NCI-H2029 (cell line): ENCODE measurements around the gene KLHL3.

Experiments
- DNase-seq: peaks from one replicate; lab custom pipeline; 2025; lab: John Stamatoyannopoulos, UW

KLHL3 gene

DNA sequence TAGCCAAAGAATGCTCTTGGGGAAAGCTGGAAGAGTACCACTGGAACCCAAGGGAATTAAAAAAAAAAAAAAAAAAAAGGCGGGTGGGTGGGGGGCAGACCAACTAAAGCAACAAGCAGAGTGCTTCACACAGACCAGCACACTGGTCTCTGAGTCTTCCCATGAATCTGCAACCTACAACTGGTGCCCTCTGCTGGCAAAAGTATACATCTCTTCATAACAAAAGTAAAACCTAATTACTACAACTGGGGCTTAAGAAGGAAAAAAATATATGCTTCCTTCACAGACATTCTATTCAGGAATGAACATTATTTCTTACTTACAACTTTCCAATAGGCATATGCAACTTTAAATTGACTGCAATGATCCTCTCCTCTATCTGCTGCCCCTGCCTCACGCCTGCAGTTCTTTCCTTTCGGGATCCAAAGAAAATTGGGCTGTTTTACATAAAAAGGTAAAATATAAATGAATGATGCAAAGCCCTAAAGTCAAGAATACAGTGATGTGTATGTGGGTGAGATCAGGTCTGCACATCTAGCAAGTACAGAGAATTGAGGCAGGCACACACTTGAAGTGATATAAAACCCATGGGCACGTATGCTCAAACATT lies 7.2 kb upstream of the KLHL3 start:
- peak; percentile 56 for DNase-seq

DNA sequence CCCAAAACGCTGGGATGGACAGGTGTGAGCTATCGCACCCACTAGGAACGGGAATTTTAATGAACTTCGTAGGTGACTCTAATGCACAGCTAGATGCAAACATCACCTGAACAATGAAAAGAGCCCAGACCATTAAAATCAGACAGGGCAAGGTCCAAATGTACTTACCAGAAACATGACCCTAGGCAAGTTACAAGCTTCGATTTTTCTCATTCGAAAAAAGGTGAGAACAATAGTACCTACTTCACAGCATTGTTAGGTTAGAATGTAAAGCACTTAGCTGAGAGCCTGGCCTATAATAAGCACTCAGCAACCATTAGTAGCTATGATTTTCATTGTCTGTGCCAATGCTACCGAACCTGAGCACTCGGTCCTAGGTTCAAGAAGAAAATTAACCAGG lies 5.8 kb upstream of the KLHL3 start:
- peak; percentile 58 for DNase-seq

DNA sequence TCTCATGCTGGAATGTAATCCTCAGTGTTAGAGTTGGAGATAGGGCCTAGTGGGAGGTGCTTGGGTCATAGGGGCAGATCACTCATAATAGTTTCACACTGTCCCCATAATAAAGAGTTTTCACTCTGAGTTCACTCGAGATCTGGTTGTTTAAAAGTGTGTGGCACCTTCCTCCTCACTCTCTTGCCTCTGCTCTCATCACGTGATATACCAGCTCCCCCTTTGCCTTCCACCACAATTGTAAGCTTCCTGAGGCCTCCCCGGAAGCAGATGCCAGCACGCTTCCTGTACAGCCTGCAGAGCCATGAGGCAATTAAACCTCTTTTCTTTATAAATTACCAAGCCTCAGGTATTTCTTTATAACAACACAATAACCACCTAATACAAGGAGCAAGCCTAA lies 3.8 kb upstream of the KLHL3 start:
- no peak for DNase-seq

DNA sequence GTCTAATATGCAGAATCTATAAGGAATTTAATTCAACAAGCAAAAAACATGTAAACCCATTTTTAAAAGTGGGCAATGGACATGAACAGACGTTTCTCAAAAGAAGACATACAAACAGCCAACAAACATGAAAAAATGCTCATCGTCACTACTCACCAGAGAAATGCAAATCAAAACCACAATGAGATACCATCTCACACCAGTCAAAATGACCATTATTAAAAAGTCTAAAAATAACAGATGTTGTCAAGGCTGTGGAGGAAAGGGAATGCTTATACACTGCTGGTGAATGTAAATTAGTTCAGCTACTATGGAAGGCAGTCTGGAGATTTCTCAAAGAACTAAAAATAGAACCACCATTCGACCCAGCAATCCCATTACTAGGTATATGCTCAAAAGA lies 3.1 kb upstream of the KLHL3 start:
- DNase-seq: no peak

DNA sequence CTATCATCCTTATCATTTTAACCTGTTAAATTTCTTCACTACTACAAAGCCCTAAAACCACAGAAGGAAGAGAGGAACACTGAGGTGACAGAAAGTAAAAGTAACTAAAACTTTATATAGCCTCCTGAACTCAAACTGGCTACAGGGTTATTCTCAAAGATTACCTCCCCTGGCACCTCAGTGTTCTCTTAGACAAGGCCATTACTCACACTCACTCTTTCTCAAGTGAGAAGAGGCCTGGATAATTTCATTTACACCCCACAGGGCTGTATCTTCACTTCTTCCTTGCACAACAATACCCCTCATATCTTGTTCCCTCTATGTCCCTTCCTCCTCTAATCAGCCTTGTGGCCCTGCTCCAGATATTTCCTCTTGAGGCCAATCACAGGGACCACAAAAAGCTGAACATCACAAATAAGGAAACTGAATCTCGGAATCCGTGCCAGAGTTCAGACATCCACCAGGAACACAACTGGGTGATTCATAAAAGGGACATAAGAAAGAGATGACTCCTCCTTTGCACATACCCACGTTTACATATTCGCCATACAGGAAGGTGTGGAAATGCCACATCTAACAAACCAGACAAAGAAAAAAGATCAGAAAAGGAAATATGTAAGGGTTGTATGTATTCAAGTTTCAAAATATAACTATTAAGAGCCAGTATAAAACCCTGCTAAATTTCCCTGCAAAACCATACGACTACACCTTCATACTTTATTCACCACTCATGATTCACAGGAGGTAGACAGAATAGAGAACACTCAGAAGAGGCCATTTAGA lies 1.7 kb upstream of the KLHL3 start:
- DNase-seq: no peak

DNA sequence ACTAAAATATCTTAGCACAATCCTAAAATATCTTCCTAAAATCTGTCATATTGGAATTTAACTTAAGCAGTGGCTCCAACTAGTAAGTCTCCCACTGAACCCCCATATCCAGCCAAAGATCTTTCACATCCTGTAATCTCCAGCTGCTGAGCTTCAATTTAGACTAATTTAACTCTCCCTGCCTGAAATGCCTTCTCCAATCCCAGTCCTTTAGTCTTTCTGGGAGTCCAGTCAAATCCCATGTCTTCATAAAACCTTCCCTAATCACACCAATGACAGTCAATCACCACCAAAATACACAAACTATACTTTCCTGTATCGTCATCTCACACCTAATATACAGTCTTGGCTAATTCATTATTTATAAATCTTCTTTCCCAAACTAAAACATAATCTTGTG lies 607 bp upstream of the KLHL3 start:
- DNase-seq: no peak

DNA sequence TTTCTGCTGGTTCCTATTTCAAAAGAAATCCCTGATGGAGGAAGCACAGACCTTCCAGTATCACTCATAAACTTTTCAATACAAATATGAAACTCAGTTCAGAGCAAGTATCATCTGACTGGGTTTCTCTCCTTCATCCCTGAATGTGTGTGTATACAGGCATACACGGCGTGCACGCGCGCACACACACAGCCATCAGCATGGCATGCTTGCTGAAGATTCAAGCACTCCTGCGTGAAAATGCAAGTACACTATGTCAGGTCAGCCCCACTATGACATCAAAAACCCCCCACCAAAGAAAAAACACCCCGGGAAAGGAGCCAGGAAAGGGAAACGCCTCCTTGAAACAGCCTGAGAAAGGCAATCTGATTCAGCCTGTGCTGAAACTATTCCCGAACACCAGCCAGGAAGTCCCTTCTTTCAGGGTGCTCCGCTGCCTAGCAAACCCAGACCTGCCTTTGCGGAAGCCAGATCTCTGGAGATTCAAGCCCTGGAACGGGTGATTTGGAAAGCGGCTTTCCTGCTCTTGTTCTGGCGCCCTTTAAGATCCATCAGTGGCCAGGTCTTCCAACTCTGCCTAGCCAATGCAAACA lies 831 bp downstream of the KLHL3 start:
- DNase-seq: no peak

DNA sequence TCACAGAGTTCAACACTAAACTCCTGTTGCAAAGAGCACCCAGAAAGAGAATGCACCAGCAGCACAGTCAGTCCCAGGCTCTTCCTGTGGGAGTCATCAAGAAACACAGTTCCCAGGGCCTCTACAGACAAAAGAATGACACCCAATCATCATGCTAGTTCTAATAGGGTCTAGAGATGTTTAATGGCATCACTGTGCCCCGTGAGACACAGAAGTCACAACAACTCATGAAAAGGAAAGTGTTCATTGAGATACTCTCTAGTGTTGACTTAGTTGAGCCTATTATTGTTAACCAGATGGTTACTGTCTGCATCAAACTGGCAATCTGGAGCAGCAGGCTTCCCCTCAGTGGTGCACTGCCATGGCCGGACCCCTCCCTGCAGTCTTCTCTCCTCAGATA lies 1.6 kb downstream of the KLHL3 start:
- DNase-seq: no peak

DNA sequence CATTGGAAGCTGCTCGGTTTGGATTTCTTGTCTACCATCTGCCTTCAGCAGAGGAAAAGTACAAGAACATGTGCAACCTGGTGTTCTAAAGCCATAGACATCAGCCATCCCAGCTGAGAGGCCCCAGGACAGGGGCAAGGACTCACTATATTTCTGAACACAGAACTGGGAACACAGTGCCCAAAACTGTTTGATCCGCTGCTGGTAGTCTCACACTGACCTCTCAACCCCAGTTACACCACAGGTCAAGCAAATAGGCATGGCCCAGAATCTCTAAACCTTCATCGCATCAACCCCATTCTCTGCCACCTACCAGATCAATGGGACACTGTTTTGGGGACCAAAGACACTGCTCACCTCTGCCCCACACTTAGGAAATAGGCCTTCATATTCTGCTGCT lies 2.0 kb downstream of the KLHL3 start:
- no peak for DNase-seq

DNA sequence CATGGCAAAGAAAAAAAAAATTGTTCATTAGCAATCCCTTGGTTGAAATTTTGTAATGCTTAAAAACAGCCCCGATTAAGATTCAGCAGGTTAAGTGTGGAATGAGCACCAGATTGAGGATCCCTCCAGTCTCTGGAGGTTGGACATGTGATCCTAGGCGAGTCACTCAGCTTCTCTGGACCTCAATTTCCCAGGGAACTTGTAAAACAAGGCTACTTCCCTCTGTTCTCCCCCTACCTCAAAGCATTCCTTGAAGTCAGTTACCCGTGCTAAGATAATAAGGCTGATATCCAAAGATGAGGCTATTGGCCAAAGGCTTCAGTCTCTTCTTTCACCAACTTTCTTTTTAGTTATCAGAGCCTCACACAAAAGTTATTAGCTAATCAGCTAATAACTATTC lies 2.9 kb downstream of the KLHL3 start:
- no peak for DNase-seq

DNA sequence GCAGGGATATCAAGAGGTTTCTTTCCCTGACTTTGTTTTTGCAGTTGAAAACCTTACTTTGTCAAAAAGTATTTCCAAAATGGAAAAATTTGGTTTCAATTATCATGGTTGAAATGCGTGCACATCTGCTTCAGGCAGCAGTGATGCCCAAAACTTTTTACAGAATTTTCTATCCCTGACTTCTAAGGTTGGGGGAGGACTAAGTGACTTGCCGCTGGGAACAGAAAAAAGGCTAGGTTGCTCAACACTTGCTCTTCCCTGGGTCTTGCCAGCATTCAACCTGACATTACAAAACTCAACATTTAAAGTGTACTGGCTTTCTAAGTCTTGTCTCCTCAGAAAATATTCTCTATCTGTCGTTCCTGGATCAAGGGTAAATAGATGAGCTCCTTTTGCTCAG lies 4.7 kb downstream of the KLHL3 start:
- no peak for DNase-seq

DNA sequence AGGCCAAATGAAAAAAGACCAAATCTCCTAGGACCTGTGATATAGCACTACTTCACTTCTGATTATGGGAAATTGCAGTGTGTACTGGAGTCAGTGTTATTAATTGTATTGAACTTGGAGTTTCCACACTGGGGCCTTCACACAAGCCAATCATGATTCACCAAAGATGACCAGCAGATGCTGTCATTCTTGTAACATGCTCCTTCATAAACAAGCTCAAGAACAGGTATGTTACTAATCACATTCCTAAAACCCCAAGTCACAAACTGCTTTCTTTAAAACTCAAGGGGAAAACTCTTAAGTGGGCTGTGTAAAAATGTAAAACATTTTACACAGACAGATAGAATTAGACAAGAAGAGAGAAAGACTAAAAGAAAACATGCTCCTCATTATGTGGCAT lies 5.6 kb downstream of the KLHL3 start:
- DNase-seq: no peak

DNA sequence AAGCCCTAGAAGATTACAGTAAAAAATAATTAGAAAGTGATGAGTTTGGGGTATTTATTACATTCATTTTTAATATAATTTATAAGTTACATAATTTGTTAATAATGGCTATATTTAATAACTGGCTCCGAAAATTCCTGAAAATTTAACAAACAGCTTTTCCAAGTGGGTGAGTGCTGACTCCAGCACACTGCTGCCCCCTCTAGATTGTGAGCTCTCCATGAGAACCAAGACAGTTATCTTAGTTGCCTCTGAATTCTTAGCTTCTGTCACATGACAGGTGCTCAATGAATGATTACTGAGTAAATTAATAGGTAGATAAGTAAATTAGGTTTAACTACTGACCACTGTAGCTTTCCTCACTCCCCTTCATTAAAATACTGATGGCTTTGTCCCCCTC lies 7.8 kb downstream of the KLHL3 start:
- DNase-seq: no peak

DNA sequence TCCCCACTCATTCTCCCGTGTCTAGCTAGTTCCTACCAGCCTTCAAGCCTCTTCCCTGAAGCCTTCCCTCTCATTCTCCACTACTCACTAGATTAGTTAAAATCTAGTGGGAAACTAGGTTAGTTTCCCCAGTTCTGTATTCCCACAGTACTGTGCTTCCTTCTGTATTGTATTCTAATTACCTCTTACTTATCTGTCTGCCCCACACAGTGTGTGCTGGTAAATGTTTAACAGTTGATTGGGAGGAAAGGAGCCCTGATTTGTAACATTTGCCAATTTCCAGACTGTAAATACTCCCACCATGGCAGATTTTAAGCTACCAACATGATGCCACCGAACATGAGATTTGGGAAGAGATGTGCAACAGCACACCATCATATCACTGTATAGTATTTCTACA lies 8.3 kb downstream of the KLHL3 start:
- no peak for DNase-seq

DNA sequence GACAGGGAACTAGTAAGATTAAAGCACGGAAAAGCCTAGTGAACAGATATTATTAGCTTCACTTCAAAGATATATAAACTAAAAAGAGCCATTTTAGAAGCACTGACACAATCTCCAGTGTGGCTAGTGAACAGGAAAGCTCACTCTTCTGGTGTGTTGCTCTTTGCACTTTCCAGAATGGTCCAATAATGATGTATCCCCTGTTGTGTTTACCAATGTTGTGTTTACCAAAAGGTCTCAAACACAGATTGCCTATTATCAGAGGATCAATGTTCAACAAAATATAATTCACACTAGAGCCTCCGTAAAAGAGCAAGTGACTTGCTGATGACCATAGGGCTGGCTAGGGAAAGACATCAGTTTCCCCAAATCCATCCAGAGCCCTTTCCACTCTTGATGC lies 11.6 kb downstream of the KLHL3 start:
- DNase-seq: no peak

DNA sequence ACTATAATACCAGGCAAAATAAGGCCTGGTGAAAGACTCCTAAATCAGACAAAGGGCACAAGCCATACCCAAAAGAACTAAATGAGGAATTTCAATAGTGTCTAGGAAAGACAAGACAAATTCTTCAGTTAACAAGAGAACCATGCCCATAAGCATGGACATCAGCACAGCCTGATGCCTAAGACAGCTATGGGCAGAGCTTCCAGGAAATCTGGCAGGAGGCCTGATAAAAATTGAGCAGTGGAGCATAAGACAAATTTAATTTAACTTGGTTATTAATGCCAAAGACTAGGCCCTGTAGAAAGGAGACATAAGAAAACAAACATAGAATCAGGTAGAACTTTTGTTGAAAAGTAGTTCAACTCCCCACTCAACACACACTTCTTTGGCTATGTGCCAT lies 17.3 kb downstream of the KLHL3 start:
- DNase-seq: no peak

DNA sequence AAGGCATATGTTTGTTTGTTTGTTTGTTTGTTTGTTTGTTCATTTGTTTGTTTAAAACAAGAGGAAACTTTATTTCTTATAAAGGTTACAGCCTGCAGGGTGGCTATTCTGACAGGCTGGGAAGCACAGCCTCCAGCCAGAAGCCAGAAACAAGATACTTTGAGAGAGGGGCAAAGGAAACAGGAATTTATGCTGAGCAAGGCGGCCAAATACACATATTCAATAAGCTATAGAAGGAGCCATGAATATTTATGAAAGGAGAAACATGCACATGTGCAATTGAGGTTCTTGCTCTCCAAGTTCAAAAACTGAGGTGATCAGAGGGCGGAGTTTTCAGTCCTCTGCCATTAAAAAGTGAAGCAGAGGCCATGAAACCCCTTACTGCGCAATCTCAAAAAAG lies 19.6 kb downstream of the KLHL3 start:
- DNase-seq: no peak

DNA sequence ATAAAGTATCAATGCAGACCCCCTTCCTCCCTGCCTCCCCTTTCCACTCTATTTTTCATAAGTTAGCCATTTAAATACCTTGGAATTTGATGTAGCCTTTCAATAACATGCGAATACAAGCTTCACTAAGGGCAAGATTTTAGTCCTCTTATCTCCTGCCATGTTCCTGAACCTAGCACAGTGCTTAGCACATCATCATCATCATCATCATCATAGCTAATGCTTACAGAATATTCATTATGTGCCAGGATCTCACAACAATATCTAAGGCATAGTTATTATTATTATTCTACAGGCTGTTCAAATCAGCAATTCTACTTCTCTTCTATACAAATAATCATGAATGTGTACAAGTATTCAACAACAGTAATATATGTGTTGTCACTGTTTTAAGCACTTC lies 20.4 kb downstream of the KLHL3 start:
- DNase-seq: no peak

DNA sequence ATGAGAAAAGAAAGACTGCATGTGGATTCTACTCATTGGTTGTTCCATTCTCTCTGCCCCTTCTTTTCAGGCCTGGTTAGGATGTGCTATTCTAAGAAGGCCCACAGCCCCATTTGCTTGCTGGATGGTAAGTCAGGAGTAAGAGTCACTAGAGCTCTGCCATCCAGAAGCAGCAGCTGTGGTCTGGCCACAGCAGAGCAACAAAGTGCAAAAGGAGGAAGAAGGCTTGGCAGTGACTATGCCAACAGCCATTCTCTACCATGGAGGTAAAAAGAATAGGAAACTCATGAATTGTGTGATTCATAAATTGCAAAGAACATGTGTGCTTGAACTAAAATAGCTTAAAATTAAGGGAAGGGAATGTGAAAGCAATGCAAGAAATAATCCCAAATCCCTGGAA lies 20.9 kb downstream of the KLHL3 start:
- DNase-seq: no peak

DNA sequence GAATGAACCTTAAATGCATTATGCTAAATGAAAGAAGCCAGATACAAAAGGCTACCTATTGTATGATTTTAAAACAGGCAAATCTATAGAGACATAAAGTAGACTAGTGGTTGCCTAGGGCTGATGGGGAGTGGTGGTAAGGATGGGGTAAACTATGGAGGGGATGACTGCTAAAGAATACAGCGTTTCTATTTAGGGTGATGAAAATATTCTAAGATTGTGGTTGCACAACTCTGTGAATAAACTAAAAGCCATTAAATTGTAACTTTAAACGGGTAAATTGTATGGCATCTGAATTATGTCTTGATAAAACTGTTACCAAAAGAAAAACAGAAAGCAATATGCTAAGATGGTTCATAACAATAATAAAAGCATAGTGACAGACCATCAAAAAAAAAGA lies 21.4 kb downstream of the KLHL3 start:
- DNase-seq: no peak

DNA sequence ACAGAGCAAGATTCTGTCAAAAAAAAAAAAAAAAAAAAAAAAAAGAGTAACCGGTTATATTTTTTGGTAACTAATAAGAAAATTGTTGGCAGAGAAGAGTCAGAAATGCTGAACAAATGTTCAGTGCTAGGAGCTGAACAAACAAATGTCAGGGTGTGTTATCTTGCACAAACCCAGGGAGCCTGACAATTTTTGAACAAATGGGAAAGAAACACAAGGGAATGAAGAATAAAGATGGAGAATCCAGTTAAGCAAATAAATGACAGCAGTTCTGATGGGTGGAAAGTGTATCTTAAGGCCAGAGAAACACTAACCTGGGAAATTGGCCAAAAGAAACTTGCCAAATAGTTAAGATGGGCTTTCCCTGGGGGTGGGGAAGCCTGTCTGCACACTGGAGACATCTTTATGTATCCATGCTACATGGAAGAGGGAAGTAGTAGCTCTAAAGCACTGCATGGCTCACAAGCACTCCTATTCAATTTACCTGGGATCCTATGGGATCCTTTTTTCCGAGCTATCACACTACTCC lies 23.7 kb downstream of the KLHL3 start:
- no peak for DNase-seq

DNA sequence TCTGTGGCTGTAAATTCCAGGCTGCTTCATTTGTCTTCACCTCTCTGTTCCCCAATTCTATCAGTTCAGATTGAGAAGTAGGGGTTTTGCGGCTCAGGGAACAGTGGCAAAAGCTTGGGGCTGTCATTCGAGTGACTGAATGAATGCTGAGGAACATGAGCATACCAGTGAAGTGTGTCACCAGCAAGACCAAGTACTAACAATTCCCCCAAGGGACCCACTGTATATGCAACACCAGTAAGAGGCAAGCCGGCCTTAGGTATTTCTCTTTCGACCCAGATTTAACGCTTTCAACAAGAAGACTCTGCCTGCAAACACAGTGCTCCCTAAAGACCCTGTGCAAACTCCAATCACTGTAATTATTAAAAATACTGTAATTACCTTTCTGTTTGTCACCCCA lies 25.8 kb downstream of the KLHL3 start:
- no peak for DNase-seq

DNA sequence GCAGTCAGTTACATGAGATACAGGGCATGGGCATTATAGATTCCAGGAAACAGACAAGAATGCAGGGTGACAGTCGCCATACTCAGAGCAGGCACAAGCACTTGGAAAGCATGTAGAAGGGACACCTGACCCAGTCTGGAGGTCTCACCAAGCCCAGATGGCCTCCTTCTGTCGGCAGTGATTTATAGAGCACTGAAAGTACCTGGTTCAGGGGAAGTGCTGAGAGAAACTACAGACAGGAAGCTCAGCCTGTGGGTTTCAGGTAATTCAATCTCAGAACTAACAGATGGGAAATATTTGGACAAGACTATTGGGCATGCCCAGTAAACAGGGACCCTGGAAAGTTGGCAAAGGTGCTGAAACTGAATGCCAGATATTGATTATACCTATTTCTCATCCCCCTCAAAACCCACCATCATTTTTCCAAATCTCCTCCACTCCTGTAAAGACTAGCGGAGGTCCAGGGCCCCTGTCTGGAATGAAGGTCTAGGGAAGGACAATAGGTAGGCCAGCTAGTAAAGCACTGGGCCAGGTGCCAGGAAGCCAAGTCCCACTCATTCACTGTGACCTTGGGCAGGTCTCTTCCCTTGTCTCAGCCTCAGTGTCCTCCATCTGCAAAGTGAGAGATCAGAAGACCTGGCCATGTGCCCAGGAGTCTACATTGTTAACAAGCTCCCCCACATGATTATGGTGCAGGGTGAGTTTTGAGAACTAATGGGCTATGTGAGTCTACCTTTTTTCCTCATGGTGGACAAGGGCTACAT lies 26.9 kb downstream of the KLHL3 start:
- DNase-seq: peak; percentile 30
